HuH-7.5 (cell line): ENCODE measurements around the gene SIT1.

Source experiments
- DNase-seq: peaks from one replicate; pipeline ENCODE4 v3.0.0; 2011; ENCODE audit warnings: low spot score

Gene SIT1

DNA sequence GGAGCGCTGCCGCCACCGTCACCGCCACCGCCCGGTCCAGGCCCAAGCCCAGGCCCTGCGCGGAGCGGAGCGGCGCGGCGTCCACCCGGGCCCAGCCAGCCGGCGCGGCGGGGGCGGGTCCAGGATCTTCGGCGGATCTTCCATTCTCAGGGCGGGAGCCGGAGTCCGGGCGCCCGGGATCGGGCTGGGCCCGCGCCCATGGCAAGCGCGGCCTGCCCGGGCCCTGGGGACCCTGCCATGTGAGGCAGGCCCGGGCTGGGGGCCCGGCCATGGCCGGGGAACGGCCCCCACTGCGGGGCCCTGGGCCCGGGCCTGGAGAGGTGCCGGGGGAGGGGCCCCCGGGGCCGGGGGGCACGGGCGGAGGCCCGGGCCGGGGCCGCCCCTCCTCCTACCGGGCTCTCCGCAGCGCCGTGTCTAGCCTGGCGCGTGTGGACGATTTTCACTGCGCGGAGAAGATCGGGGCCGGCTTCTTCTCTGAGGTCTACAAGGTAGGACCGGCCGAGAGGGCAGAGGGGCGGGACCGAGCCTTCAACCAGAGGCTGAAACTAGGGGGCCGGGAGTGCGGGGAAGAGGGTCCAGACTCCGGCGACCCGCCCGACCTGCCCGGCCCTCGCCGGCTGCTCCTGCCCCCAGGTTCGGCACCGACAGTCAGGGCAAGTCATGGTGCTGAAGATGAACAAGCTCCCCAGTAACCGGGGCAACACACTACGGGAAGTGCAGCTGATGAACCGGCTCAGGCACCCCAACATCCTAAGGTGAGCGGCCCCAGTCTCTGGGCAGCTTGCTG, 45.2 kb downstream of the SIT1 start:
- DNase-seq, result peak; percentile 77

DNA sequence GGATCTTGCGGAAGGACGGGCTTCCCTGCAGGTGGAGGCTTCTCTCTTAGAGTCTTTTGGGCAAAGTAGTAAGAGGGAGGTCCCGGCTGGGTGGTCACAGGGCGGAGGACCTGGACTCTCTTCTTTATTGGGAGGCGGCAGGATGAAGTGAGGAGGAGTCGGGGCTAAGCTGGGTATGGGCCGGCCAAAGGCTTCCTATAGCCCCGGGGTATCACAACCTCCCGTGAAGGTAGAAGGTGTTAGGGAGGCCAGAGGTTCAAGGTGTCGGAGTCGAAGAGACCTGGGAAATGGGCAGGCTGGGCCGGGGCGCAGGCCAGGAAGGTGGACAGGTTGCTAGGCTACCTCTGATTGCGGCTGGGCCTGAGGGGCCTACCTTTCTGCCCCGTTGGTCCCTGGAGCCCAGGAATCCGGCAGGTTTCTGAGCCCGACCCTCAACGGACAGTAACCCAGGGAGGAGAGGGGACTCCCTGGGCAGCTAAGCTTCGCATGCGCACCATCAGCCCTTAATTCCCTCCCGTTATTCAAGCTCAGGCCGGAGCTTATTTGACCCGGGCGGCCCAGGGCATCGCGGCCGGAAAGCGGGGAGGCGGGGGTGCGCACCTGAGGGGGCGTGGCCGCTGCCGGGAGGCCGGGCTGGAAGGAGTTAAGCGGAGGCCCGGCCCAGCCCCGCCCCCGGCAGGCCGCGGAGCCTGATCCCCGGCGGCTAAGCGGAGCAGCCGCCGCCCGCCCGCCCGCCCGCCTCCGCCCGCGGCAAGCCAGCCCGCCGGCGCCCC, 46.0 kb downstream of the SIT1 start, which contains the start of gene TESK1:
TSS of gene TESK1 (plus strand) at position 685 of the 773 bp plus-strand sequence. CDS start 358 bp downstream, outside the sequence.
- peak; percentile 90 for DNase-seq

DNA sequence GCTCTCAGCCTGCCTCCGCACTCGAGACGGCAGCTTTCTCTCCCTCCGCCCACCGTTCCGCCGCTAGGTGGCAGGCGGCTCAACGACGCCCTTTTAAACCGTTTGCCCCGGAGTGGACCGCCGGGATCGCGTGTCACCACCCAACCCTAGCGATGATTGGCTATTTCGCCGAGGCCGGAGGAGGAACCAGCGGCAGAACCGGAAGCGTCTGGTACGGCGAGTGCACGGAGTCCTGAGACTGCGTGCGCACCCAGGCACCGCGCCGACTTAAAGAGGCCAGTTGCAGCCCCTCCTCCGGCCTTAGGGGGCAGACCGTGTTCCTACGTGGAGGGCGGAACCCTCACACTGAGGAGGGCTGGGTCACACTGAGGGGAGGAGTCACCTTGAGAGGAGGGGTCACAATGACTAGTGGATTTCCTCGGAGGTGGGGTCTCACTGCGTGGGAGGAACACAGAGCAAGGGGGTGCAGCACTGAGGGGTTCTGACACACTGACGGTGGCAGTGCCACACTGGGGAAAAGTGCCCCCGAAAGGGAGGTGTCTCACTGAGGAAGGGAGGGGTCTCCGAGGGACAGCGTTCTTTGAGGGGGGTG, 46.6 kb downstream of the SIT1 start:
- peak; percentile 99 for DNase-seq

GRCh38 chr9:35603506-35603985, 47.2 kb downstream of the SIT1 start:
- no peak for DNase-seq

DNA sequence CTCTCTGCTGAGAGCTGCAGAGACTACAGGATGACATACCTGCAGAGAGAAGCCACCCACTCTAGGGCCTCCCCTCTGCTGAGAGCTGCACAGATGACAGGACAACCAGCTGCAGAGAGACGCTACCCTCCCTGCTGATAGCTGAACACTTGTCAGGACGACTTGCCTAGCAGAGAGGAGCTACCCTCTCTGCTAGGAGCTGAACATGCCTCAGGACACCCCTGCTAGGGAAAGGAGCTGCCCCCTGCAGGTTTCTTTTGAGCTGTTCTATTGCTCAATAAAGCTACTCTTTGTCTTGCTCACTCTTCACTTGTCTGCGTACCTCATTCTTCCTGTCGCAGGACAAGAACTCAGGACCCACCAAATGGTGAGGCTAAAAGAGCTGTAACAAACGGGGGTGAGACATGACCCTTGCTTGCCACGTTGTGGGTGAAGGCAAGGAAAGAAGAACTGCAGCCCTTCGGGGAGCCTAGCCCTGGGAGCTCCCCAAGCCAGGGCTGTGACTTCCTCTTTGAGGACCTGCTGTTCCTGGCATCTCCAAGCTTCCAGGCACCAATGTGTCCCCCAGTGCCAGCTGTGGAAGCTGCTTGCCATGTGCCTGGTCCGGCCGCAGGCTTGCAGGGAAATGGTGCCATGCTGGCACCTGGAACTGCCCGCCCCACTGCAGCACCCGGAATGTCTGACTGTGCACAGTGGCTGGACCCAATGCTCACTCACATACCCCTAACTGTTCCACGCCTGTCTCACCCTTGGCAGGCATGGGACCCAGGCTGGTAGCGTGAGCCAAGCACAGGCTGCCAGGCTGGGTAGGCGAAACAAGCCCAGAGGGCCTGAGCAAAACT, 50.7 kb downstream of the SIT1 start:
- DNase-seq, result no peak
